HCT116 (cell line): ENCODE measurements around the gene XPOT. TPM values are rescaled to one million over a fixed set of nuclear protein-coding genes. Genes with fewer than 3 reads are reported as not detected.

ENCODE experiments used
- ATAC-seq: fragments of 200-7000 bp; cut with Tn5 transposase; 2 replicates; pipeline ENCODE4 v1.9.1; 2020; ENCODE audit warnings: mild to moderate bottlenecking, moderate library complexity
- BruUV-seq: library from RNA; stranded (reverse); fragments of 400-500 nt; replicated peaks from 2 replicates; lab custom pipeline; 2021; lab: Mats Ljungman, UMichigan
- CTCF ChIA-PET: fragments of 300-600 bp; sonication (Branson Sonifier 250); formaldehyde crosslinking; loops from one replicate; lab custom pipeline; 2021; ENCODE audit warnings: antibody characterized with exemption; lab: Charles Lee
- POLR2A ChIA-PET: fragments of 300-600, 350-600 bp; sonication (Branson Sonifier 250); formaldehyde crosslinking; loops from one replicate; lab custom pipeline; 2021; ENCODE audit warnings: antibody characterized with exemption; lab: Charles Lee
- RAD21 ChIA-PET, 2 experiments: fragments of 300-600 bp; sonication (Branson Sonifier 250); formaldehyde crosslinking; loops; one replicate each; lab custom pipeline; 2023; ENCODE audit warnings: low total read pairs in 2 of 2; ENCODE audit not compliant: uncharacterized antibody in 2 of 2, unreplicated experiment in 2 of 2, low non-redundant PET in 1 of 2; lab: Charles Lee
- DNase-seq: peaks from one replicate; pipeline ENCODE4 v3.0.0-alpha.2; 2010; ENCODE audit warnings: low read depth, low spot score
- H2AFZ ChIP-seq: fragments of 200-600 bp; shearing (Covaris generic), sonication (generic); 2 replicates; pipeline ENCODE4 v1.6.1; 2017; ENCODE audit warnings: low read depth, mixed run types, mixed read lengths, antibody characterized with exemption, low read length; ENCODE audit not compliant: poor library complexity, severe bottlenecking
- H3K27ac ChIP-seq: 2 replicates; pipeline ENCODE4 v1.5.1; 2012; ENCODE audit warnings: low read depth, low read length
- H3K27me3 ChIP-seq: fragments of 200-600 bp; sonication (generic); 2 replicates; pipeline ENCODE4 v1.6.1; 2016; ENCODE audit warnings: mixed run types, low read length, mixed read lengths; ENCODE audit not compliant: insufficient read depth
- H3K36me3 ChIP-seq, 2 experiments: fragments of 200-500 bp in 1 of 2; fragments of 200-600 bp in 1 of 2; sonication (Bioruptor generic) in 1 of 2; sonication (generic) in 1 of 2; 2 replicates each; pipeline versions ENCODE4 v1.5.1 to v1.6.1; 2014 to 2016; ENCODE audit warnings: low read length in 2 of 2, inconsistent platforms in 1 of 2, mixed read lengths in 1 of 2, mixed run types in 1 of 2; ENCODE audit not compliant: insufficient read depth in 2 of 2, control insufficient read depth in 1 of 2
- H3K4me1 ChIP-seq, 2 experiments: fragments of 200-600 bp in 1 of 2; sonication (generic) in 1 of 2; 2 replicates each; pipeline versions ENCODE4 v1.5.1 to v1.6.1; 2012 to 2017; ENCODE audit warnings: low read length in 2 of 2, inconsistent platforms in 1 of 2, mild to moderate bottlenecking in 1 of 2, mixed read lengths in 1 of 2, mixed run types in 1 of 2, moderate library complexity in 1 of 2; ENCODE audit not compliant: insufficient read depth in 2 of 2, control insufficient read depth in 1 of 2
- H3K4me2 ChIP-seq: fragments of 200-600 bp; sonication (generic); 2 replicates; pipeline ENCODE4 v1.6.1; 2017; ENCODE audit warnings: mixed run types, low read length, mixed read lengths
- H3K4me3 ChIP-seq, 2 experiments: fragments of 200-600 bp in 1 of 2; sonication (generic) in 1 of 2; replicated peaks in 1 of 2; 2 replicates each; pipeline ENCODE4 v1.5.1; 2011 to 2016; ENCODE audit warnings: low read length in 2 of 2, control low read depth in 1 of 2, low read depth in 1 of 2, mild to moderate bottlenecking in 1 of 2, mixed read lengths in 1 of 2, mixed run types in 1 of 2
- H3K79me2 ChIP-seq: fragments of 200-600 bp; sonication (generic); 2 replicates; pipeline ENCODE4 v1.6.1; 2017; ENCODE audit warnings: mild to moderate bottlenecking, mixed run types, low read length, moderate library complexity, mixed read lengths; ENCODE audit not compliant: insufficient read depth
- H3K9ac ChIP-seq: fragments of 200-600 bp; sonication (generic); 2 replicates; pipeline ENCODE4 v1.6.1; 2016; ENCODE audit warnings: low read length, mixed read lengths
- H3K9me2 ChIP-seq: fragments of 200-600 bp; sonication (generic), shearing (Covaris generic); 2 replicates; pipeline ENCODE4 v1.6.1; 2017; ENCODE audit warnings: mixed run types, mild to moderate bottlenecking, moderate library complexity; ENCODE audit not compliant: insufficient read depth
- H3K9me3 ChIP-seq, 2 experiments: fragments of 200-500 bp in 1 of 2; fragments of 200-600 bp in 1 of 2; sonication (Bioruptor generic) in 1 of 2; sonication (generic) in 1 of 2; 2 replicates each; pipeline ENCODE4 v1.6.1; 2014 to 2017; ENCODE audit warnings: low read length in 2 of 2, mixed read lengths in 2 of 2, inconsistent platforms in 1 of 2, low read depth in 1 of 2, mild to moderate bottlenecking in 1 of 2, mixed run types in 1 of 2, moderate library complexity in 1 of 2; ENCODE audit not compliant: control insufficient read depth in 1 of 2, insufficient read depth in 1 of 2
- H4K20me1 ChIP-seq: fragments of 200-600 bp; sonication (generic), shearing (Covaris generic); 2 replicates; pipeline ENCODE4 v1.6.1; 2017; ENCODE audit warnings: mixed run types, mild to moderate bottlenecking, moderate library complexity; ENCODE audit not compliant: insufficient read depth
- ATF3 ChIP-seq: IDR thresholded peaks from 2 replicates; pipeline ENCODE4 v1.6.1; 2012
- EGR1 ChIP-seq: IDR thresholded peaks from 2 replicates; pipeline ENCODE4 v1.6.1; 2012; ENCODE audit warnings: low read depth
- EZH2 ChIP-seq: fragments of 200-600 bp; sonication (generic); IDR thresholded peaks from 2 replicates; pipeline ENCODE4 v1.6.1; 2017; ENCODE audit warnings: antibody characterized with exemption, mixed run types
- POLR2A ChIP-seq: IDR thresholded peaks from 2 replicates; pipeline ENCODE4 v1.7.0; 2011; ENCODE audit warnings: borderline replicate concordance; ENCODE audit not compliant: insufficient read depth, insufficient read length; ENCODE audit errors: extremely low read depth
- RAD21 ChIP-seq: IDR thresholded peaks from 2 replicates; pipeline ENCODE4 v1.6.1; 2012; ENCODE audit warnings: low read depth, mild to moderate bottlenecking
- intact Hi-C: fragments of 100-400 bp; cut with micrococcal nuclease; formaldehyde crosslinking; loops from 2 replicates; pipeline ENCODE4 v1.10.0; 2022
- total RNA-seq: library from RNA; stranded (reverse); gene quantifications from one replicate; pipeline ENCODE4 v1.2.1, GENCODE V29; 2021; ENCODE audit not compliant: unreplicated experiment
- TF ChIP-seq, protein P1 (sequence below), 3 experiments: fragments of 200-600 bp in 1 of 3; sonication (generic) in 1 of 3; IDR thresholded peaks in 2 of 3; conservative IDR thresholded peaks in 1 of 3; 2 replicates each; pipeline ENCODE4 v1.5.1; 2012 to 2017; ENCODE audit warnings: low read depth in 2 of 3, low read length in 2 of 3, antibody characterized with exemption in 1 of 3, borderline replicate concordance in 1 of 3, control low read depth in 1 of 3, mild to moderate bottlenecking in 1 of 3, mixed read lengths in 1 of 3, mixed run types in 1 of 3, moderate library complexity in 1 of 3; ENCODE audit not compliant: insufficient read depth in 1 of 3

Gene XPOT
- total RNA-seq, 1 experiment from 2014 or later: 120 TPM

DNA sequence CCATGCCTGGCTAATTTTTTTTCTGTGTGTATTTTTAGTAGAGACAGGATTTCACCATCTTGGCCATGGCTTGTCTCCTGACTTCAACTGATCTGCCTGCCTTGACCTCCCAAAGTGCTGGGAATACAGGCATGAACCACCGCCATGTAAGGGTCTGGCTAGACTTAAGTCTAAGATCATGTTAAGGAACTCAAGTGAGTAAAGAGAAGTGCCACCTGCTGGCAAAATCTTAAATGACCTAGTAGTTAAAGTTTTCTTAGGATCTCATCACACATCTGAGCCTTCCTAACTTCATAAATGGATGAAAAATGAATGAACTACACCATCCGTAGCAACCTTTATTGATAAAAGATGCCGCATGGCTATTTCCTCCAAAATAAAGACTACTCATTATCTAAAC, 12.0 kb upstream of the XPOT start:
- Histone ChIP-seq H3K36me3 (no peaks in the 10 kb centered on the region), H3K27me3 (no peaks in the 10 kb centered on the region), H3K4me1 (no peaks in the 10 kb centered on the region; a peak in 1 of 4 replicates), H3K9me2 (no peaks in the 10 kb centered on the region), H3K4me2 (no peak overlapping the region), H3K4me3 (no peak overlapping the region), H4K20me1 (no peaks in the 10 kb centered on the region), H3K9me3 (no peaks in the 10 kb centered on the region), H3K79me2 (no peaks in the 10 kb centered on the region), H2AFZ (no peak overlapping the region), H3K9ac (no peak overlapping the region), H3K27ac (no peak overlapping the region)
- BruUV-seq: no TSS peak
- CTCF ChIA-PET: interaction anchor here (0.7 to 1.4 kb wide), 2 partner anchors 35 to 118 kb away, joined by 3 read pairs; no protein-coding TSS in a partner anchor
- RAD21 ChIA-PET: no interaction called here
- intact Hi-C loops: loop anchor here (1.0 kb wide), 1 partner anchor 119 kb away; no protein-coding TSS in a partner anchor
- ATAC-seq (peak; percentile 83), DNase-seq (no peak)
- TF ChIP-seq RAD21 (peak; percentile 59), POLR2A (no peak), ATF3 (no peak)
- TF ChIP-seq, protein P1, sequence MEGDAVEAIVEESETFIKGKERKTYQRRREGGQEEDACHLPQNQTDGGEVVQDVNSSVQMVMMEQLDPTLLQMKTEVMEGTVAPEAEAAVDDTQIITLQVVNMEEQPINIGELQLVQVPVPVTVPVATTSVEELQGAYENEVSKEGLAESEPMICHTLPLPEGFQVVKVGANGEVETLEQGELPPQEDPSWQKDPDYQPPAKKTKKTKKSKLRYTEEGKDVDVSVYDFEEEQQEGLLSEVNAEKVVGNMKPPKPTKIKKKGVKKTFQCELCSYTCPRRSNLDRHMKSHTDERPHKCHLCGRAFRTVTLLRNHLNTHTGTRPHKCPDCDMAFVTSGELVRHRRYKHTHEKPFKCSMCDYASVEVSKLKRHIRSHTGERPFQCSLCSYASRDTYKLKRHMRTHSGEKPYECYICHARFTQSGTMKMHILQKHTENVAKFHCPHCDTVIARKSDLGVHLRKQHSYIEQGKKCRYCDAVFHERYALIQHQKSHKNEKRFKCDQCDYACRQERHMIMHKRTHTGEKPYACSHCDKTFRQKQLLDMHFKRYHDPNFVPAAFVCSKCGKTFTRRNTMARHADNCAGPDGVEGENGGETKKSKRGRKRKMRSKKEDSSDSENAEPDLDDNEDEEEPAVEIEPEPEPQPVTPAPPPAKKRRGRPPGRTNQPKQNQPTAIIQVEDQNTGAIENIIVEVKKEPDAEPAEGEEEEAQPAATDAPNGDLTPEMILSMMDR (IDR thresholded peaks at IDR 0.05 in 2 of 3, conservative IDR thresholded peaks at IDR 0.05 in 1 of 3; ENCODE audit: borderline replicate concordance in 1 of 3, insufficient read depth in 1 of 3, low read depth in 2 of 3, low read length in 2 of 3): peak; percentile 32 to 48 (median 45); a peak in 5 of 6 replicates
- POLR2A ChIA-PET: no interaction called here

DNA sequence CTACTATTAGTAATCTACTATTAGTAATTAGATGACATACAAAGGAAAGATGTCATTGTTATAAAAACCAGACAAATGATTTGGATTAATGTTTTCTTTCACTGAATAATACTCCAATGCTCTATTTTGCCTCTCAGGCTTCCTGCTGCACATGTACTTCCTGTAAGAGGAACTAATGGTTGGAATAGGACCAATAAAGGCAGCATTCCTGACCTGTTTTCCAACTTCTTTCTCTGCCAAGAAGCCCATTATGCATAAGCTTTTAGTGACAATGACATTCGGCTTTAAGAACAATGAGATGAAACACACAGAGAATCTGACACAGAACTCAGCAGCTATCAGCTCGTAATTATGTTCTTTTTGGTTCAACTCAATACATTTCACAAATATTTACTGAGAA, 8.5 kb upstream of the XPOT start:
- H2AFZ ChIP-seq: no peak overlapping the region
- BruUV-seq: no TSS peak

More for the DNA sequence above, 8.5 kb upstream of the XPOT start:
- ATAC-seq: no peak
- POLR2A ChIA-PET: no interaction called here
- peaks cover 0 to 8% of the 10 kb centered on the region in 2 experiments; a peak in 2 of 4 replicates for H3K4me1 ChIP-seq
- H3K79me2 ChIP-seq: no peaks in the 10 kb centered on the region
- DNase-seq: no peak
- no peaks in the 10 kb centered on the region for H3K36me3 ChIP-seq
- TF ChIP-seq EZH2 (no peak), EGR1 (no peak)
- TF ChIP-seq, all 23 proteins: peak for 0
- H3K9me3 ChIP-seq: no peaks in the 10 kb centered on the region
- no peaks in the 10 kb centered on the region for H3K27me3 ChIP-seq
- H4K20me1 ChIP-seq: no peaks in the 10 kb centered on the region
- H3K4me2 ChIP-seq: no peak overlapping the region
- CTCF ChIA-PET: no interaction called here
- no peak overlapping the region for H3K9ac ChIP-seq
- no peaks in the 10 kb centered on the region for H3K9me2 ChIP-seq
- RAD21 ChIA-PET: no interaction called here
- H3K4me3 ChIP-seq: no peak overlapping the region
- no peak overlapping the region for H3K27ac ChIP-seq
- intact Hi-C loops: no loop called here
